BE2C (cell line): ENCODE data around the gene TBX2.

Experiments used
- DNase-seq: peaks from one replicate; pipeline ENCODE4 v3.0.0-alpha.2; 2020
- H3K27me3 ChIP-seq: fragments of 250-450 bp; sonication (Bioruptor Pico); 2 replicates; pipeline ENCODE4 v1.5.1; 2020; ENCODE audit warnings: mild to moderate bottlenecking
- H3K36me3 ChIP-seq: fragments of 250-450 bp; sonication (Bioruptor Pico); 2 replicates; pipeline ENCODE4 v1.5.1; 2020; ENCODE audit warnings: mild to moderate bottlenecking
- H3K4me1 ChIP-seq: fragments of 250-450 bp; sonication (Bioruptor Pico); 2 replicates; pipeline ENCODE4 v1.5.1; 2020
- H3K4me3 ChIP-seq: 2 replicates; pipeline ENCODE4 v1.5.1; 2011; ENCODE audit warnings: low read depth, low read length
- H3K9me3 ChIP-seq: fragments of 250-450 bp; sonication (Bioruptor Pico); 2 replicates; pipeline ENCODE4 v1.5.1; 2020
- CTCF ChIP-seq: IDR thresholded peaks from 2 replicates; pipeline ENCODE4 v1.5.1; 2012; ENCODE audit warnings: mild to moderate bottlenecking, low read depth, low read length

The TBX2 gene

DNA sequence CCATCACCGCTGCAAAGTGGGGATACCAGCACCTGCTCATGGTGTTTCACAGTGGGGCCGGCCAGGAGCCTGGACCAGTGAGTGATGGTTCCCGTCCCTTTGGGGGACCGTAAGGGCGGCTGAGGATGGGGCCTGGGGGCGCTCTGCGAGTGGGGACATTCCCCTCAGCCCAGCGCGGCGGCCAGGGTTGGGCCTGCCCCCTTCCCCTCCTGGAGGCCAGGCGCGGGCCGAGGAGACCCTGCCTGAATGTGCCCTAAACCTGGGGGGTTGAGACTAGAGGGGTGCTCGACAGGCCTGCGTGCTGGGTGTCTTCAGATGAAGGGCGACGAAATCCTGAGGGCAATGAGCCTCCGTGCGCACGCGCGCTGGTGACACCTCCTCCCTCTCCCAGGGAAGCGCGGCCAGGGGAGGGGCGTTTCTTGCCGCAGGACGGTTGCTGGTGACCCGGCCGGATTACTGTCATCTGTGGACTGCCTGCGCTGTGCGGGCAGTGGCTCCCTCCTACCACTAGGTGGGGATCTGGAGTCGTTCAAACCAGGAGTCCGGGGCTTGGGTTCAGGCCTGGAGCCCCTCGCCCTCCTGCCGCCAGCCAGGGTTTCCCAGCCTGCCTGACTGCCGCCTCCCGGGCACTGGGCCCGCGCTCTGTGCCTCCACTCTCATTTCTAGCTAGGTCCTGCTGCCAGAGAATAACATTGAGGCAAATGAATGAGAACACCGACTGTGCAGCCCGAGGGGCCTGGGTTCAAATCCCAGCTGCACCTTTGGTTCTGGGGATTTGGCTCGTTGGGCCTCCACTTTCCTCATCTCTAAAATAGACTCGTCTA, 17.1 kb downstream of the TBX2 start:
- peak; percentile 94 for DNase-seq
- no peaks in the 10 kb centered on the region; the same call in 1 of the 2 replicates for H3K4me1 ChIP-seq
- H3K36me3 ChIP-seq: no peaks in the 10 kb centered on the region
- H3K4me3 ChIP-seq: no peak overlapping the region
- H3K27me3 ChIP-seq: no peaks in the 10 kb centered on the region
- TF ChIP-seq CTCF: peak; percentile 97
- no peaks in the 10 kb centered on the region for H3K9me3 ChIP-seq

- Histone ChIP-seq H3K9me3 (no peaks in the 10 kb centered on the region), H3K36me3 (no peaks in the 10 kb centered on the region), H3K27me3 (no peaks in the 10 kb centered on the region), H3K4me1 (no peaks in the 10 kb centered on the region; the same call in 1 of the 2 replicates), H3K4me3 (no peak overlapping the region)
- no peak for DNase-seq
- no peak for TF ChIP-seq CTCF
Observed at GRCh38 chr17:61418449-61418848, 18.8 kb downstream of the TBX2 start.

DNA sequence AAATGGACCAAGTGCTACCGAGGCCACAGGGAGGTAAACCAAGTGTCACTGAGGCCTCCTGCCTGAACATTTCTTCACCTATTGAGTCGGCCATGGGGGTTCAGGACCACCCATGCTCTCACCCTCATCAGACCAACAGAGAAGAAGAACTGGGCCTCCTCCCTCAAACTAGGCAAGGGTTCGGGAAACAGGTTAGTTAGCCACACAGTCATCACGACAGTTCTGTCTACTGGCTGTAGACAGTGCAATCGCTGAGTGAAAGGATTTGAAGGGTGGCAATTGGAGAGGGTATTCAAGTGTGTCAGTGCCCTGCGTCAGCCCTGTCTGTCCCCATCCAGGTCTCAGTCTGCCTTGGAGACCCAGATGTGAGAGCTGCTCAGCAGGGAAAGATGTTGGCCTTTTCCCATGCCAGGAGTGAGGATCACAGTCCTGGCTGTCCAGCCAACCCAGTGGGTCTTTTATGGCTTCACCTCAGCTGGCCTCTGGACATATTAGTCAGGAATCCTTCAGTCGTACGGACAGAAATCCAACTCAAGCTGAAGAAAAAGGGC, 19.9 kb downstream of the TBX2 start:
- H3K4me3 ChIP-seq: no peak overlapping the region
- no peaks in the 10 kb centered on the region for H3K36me3 ChIP-seq
- H3K4me1 ChIP-seq: no peaks in the 10 kb centered on the region; the same call in 1 of the 2 replicates
- H3K9me3 ChIP-seq: no peaks in the 10 kb centered on the region
- H3K27me3 ChIP-seq: no peaks in the 10 kb centered on the region
- TF ChIP-seq CTCF: no peak
- DNase-seq: no peak

DNA sequence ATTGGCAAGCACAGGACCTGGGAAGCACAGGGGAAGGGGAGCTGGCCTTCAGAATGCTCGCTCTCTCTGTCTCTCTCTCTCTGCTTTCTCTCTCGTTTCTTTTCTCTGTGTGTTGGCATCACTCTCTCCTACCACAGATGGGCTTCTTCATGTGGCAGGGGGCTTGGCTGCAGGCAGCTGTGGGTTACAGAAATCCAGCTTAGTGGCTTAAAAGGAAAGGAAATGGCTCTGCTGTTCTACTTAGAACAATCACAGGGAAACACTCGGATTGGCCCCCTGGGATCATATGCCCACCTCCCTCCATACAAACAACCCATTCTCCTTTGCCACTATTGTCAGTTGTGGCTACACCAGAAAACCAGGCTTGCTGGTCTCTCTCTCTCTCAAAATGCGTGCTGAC, 20.4 kb downstream of the TBX2 start:
- no peaks in the 10 kb centered on the region for H3K9me3 ChIP-seq

DNA sequence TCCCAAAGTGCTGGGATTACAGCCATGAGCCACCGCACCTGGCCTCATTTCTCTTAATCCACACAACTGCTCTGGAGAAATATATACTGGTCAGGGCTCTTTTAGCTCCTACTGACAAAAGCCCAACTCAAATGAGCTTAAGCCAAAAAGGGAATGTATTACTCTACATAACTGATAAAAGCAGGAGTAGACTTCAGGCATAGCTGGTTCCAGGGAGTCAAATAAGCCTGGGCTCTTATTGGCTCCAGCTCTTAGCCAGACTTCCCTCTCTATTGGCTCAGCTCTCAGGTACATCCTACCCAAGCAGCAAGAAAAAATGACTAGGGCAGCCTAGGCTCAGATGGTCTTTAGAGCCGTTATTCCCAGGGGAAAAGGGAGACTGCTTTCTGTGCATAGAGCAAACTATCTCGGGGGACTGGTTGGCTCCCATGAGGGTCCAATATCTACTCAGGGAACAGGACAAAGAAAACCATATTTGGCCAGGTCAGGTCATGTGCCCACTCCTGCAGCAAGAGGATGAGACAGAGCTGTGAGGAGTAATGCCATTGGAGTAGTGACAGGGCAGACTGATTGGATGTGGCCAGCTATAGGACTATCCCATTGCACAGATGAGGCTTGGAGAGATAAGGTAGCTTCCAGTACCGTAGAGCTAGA, 21.2 kb downstream of the TBX2 start:
- no peaks in the 10 kb centered on the region for H3K27me3 ChIP-seq
- TF ChIP-seq CTCF: no peak
- H3K4me1 ChIP-seq: no peaks in the 10 kb centered on the region; the same call in 1 of the 2 replicates
- no peak for DNase-seq
- H3K36me3 ChIP-seq: no peaks in the 10 kb centered on the region
- H3K4me3 ChIP-seq: no peak overlapping the region
- no peaks in the 10 kb centered on the region for H3K9me3 ChIP-seq

More for the DNA sequence above, 20.4 kb downstream of the TBX2 start:
- no peak for DNase-seq
- Histone ChIP-seq H3K27me3 (no peaks in the 10 kb centered on the region), H3K4me1 (no peaks in the 10 kb centered on the region; the same call in 1 of the 2 replicates), H3K36me3 (no peaks in the 10 kb centered on the region), H3K4me3 (no peak overlapping the region)
- no peak for TF ChIP-seq CTCF

GRCh38 chr17:61421460-61421859, 21.8 kb downstream of the TBX2 start:
- Histone ChIP-seq H3K9me3 (no peaks in the 10 kb centered on the region), H3K27me3 (no peaks in the 10 kb centered on the region), H3K4me1 (no peaks in the 10 kb centered on the region; the same call in 1 of the 2 replicates), H3K36me3 (no peaks in the 10 kb centered on the region), H3K4me3 (no peak overlapping the region)
- DNase-seq: no peak
- TF ChIP-seq CTCF: no peak
